HCT116 (cell line): ENCODE data around the gene VPS41. TPM values are rescaled to one million over a fixed set of nuclear protein-coding genes. Genes with fewer than 3 reads are reported as not detected.

Source experiments
- ATAC-seq: fragments of 200-7000 bp; cut with Tn5 transposase; 2 replicates; pipeline ENCODE4 v1.9.1; 2020; ENCODE audit warnings: mild to moderate bottlenecking, moderate library complexity
- BruUV-seq: library from RNA; stranded (reverse); fragments of 400-500 nt; replicated peaks from 2 replicates; lab custom pipeline; 2021; lab: Mats Ljungman, UMichigan
- CTCF ChIA-PET: fragments of 300-600 bp; sonication (Branson Sonifier 250); formaldehyde crosslinking; loops from one replicate; lab custom pipeline; 2021; ENCODE audit warnings: antibody characterized with exemption; lab: Charles Lee
- POLR2A ChIA-PET: fragments of 300-600, 350-600 bp; sonication (Branson Sonifier 250); formaldehyde crosslinking; loops from one replicate; lab custom pipeline; 2021; ENCODE audit warnings: antibody characterized with exemption; lab: Charles Lee
- RAD21 ChIA-PET, 2 experiments: fragments of 300-600 bp; sonication (Branson Sonifier 250); formaldehyde crosslinking; loops; one replicate each; lab custom pipeline; 2023; ENCODE audit warnings: low total read pairs in 2 of 2; ENCODE audit not compliant: uncharacterized antibody in 2 of 2, unreplicated experiment in 2 of 2, low non-redundant PET in 1 of 2; lab: Charles Lee
- DNase-seq: peaks from one replicate; pipeline ENCODE4 v3.0.0-alpha.2; 2010; ENCODE audit warnings: low read depth, low spot score
- H2AFZ ChIP-seq: fragments of 200-600 bp; shearing (Covaris generic), sonication (generic); 2 replicates; pipeline ENCODE4 v1.6.1; 2017; ENCODE audit warnings: low read depth, mixed run types, mixed read lengths, antibody characterized with exemption, low read length; ENCODE audit not compliant: poor library complexity, severe bottlenecking
- H3K27ac ChIP-seq: 2 replicates; pipeline ENCODE4 v1.5.1; 2012; ENCODE audit warnings: low read depth, low read length
- H3K27me3 ChIP-seq: fragments of 200-600 bp; sonication (generic); 2 replicates; pipeline ENCODE4 v1.6.1; 2016; ENCODE audit warnings: mixed run types, low read length, mixed read lengths; ENCODE audit not compliant: insufficient read depth
- H3K36me3 ChIP-seq, 2 experiments: fragments of 200-500 bp in 1 of 2; fragments of 200-600 bp in 1 of 2; sonication (Bioruptor generic) in 1 of 2; sonication (generic) in 1 of 2; 2 replicates each; pipeline versions ENCODE4 v1.5.1 to v1.6.1; 2014 to 2016; ENCODE audit warnings: low read length in 2 of 2, inconsistent platforms in 1 of 2, mixed read lengths in 1 of 2, mixed run types in 1 of 2; ENCODE audit not compliant: insufficient read depth in 2 of 2, control insufficient read depth in 1 of 2
- H3K4me1 ChIP-seq, 2 experiments: fragments of 200-600 bp in 1 of 2; sonication (generic) in 1 of 2; 2 replicates each; pipeline versions ENCODE4 v1.5.1 to v1.6.1; 2012 to 2017; ENCODE audit warnings: low read length in 2 of 2, inconsistent platforms in 1 of 2, mild to moderate bottlenecking in 1 of 2, mixed read lengths in 1 of 2, mixed run types in 1 of 2, moderate library complexity in 1 of 2; ENCODE audit not compliant: insufficient read depth in 2 of 2, control insufficient read depth in 1 of 2
- H3K4me2 ChIP-seq: fragments of 200-600 bp; sonication (generic); 2 replicates; pipeline ENCODE4 v1.6.1; 2017; ENCODE audit warnings: mixed run types, low read length, mixed read lengths
- H3K4me3 ChIP-seq, 2 experiments: fragments of 200-600 bp in 1 of 2; sonication (generic) in 1 of 2; replicated peaks in 1 of 2; 2 replicates each; pipeline ENCODE4 v1.5.1; 2011 to 2016; ENCODE audit warnings: low read length in 2 of 2, control low read depth in 1 of 2, low read depth in 1 of 2, mild to moderate bottlenecking in 1 of 2, mixed read lengths in 1 of 2, mixed run types in 1 of 2
- H3K79me2 ChIP-seq: fragments of 200-600 bp; sonication (generic); 2 replicates; pipeline ENCODE4 v1.6.1; 2017; ENCODE audit warnings: mild to moderate bottlenecking, mixed run types, low read length, moderate library complexity, mixed read lengths; ENCODE audit not compliant: insufficient read depth
- H3K9ac ChIP-seq: fragments of 200-600 bp; sonication (generic); 2 replicates; pipeline ENCODE4 v1.6.1; 2016; ENCODE audit warnings: low read length, mixed read lengths
- H3K9me2 ChIP-seq: fragments of 200-600 bp; sonication (generic), shearing (Covaris generic); 2 replicates; pipeline ENCODE4 v1.6.1; 2017; ENCODE audit warnings: mixed run types, mild to moderate bottlenecking, moderate library complexity; ENCODE audit not compliant: insufficient read depth
- H3K9me3 ChIP-seq, 2 experiments: fragments of 200-500 bp in 1 of 2; fragments of 200-600 bp in 1 of 2; sonication (Bioruptor generic) in 1 of 2; sonication (generic) in 1 of 2; 2 replicates each; pipeline ENCODE4 v1.6.1; 2014 to 2017; ENCODE audit warnings: low read length in 2 of 2, mixed read lengths in 2 of 2, inconsistent platforms in 1 of 2, low read depth in 1 of 2, mild to moderate bottlenecking in 1 of 2, mixed run types in 1 of 2, moderate library complexity in 1 of 2; ENCODE audit not compliant: control insufficient read depth in 1 of 2, insufficient read depth in 1 of 2
- H4K20me1 ChIP-seq: fragments of 200-600 bp; sonication (generic), shearing (Covaris generic); 2 replicates; pipeline ENCODE4 v1.6.1; 2017; ENCODE audit warnings: mixed run types, mild to moderate bottlenecking, moderate library complexity; ENCODE audit not compliant: insufficient read depth
- ELF1 ChIP-seq: IDR thresholded peaks from 2 replicates; pipeline ENCODE4 v1.6.1; 2012; ENCODE audit warnings: low read depth, borderline replicate concordance
- EZH2 ChIP-seq: fragments of 200-600 bp; sonication (generic); IDR thresholded peaks from 2 replicates; pipeline ENCODE4 v1.6.1; 2017; ENCODE audit warnings: antibody characterized with exemption, mixed run types
- JUND ChIP-seq: IDR thresholded peaks from 2 replicates; pipeline ENCODE4 v1.6.1; 2012
- POLR2A ChIP-seq: IDR thresholded peaks from 2 replicates; pipeline ENCODE4 v1.7.0; 2011; ENCODE audit warnings: borderline replicate concordance; ENCODE audit not compliant: insufficient read depth, insufficient read length; ENCODE audit errors: extremely low read depth
- RAD21 ChIP-seq: IDR thresholded peaks from 2 replicates; pipeline ENCODE4 v1.6.1; 2012; ENCODE audit warnings: low read depth, mild to moderate bottlenecking
- SRF ChIP-seq: IDR thresholded peaks from 2 replicates; pipeline ENCODE4 v1.6.1; 2012; ENCODE audit warnings: low read depth
- TCF7L2 ChIP-seq: IDR thresholded peaks from 2 replicates; pipeline ENCODE4 v1.7.0; 2011; ENCODE audit warnings: borderline replicate concordance, inconsistent platforms; ENCODE audit not compliant: insufficient read depth, insufficient read length; ENCODE audit errors: extremely low read depth
- ZFX ChIP-seq: fragments of 450-650 bp; IDR thresholded peaks from 2 replicates; pipeline ENCODE4 v1.6.1; 2017
- ZNF274 ChIP-seq: fragments of 200-500 bp; sonication (Bioruptor generic); IDR thresholded peaks from 2 replicates; pipeline ENCODE4 v1.6.1; 2014; ENCODE audit warnings: mild to moderate bottlenecking, low read depth, low read length, inconsistent platforms
- intact Hi-C: fragments of 100-400 bp; cut with micrococcal nuclease; formaldehyde crosslinking; loops from 2 replicates; pipeline ENCODE4 v1.10.0; 2022
- total RNA-seq: library from RNA; stranded (reverse); gene quantifications from one replicate; pipeline ENCODE4 v1.2.1, GENCODE V29; 2021; ENCODE audit not compliant: unreplicated experiment
- TF ChIP-seq, protein P1 (sequence below), 3 experiments: fragments of 200-600 bp in 1 of 3; sonication (generic) in 1 of 3; IDR thresholded peaks in 2 of 3; conservative IDR thresholded peaks in 1 of 3; 2 replicates each; pipeline ENCODE4 v1.5.1; 2012 to 2017; ENCODE audit warnings: low read depth in 2 of 3, low read length in 2 of 3, antibody characterized with exemption in 1 of 3, borderline replicate concordance in 1 of 3, control low read depth in 1 of 3, mild to moderate bottlenecking in 1 of 3, mixed read lengths in 1 of 3, mixed run types in 1 of 3, moderate library complexity in 1 of 3; ENCODE audit not compliant: insufficient read depth in 1 of 3

VPS41 gene
- total RNA-seq, 1 experiment from 2014 or later: 72.2 TPM

- H3K36me3 ChIP-seq: no peaks in the 10 kb centered on the region
- POLR2A ChIA-PET: no interaction called here
- TF ChIP-seq ELF1: no peak
- no peak for TF ChIP-seq ZFX
- no peak for TF ChIP-seq SRF
- TF ChIP-seq EZH2: no peak
- no peak for TF ChIP-seq RAD21
- TF ChIP-seq JUND: no peak
- no peak for TF ChIP-seq POLR2A
- TF ChIP-seq TCF7L2: no peak
- TF ChIP-seq, all 23 proteins: peak for 0
- Histone ChIP-seq H3K4me3 (no peak overlapping the region), H3K9me2 (no peaks in the 10 kb centered on the region), H3K27me3 (no peaks in the 10 kb centered on the region), H3K79me2 (no peaks in the 10 kb centered on the region; the same call in 1 of the 2 replicates), H3K9me3 (no peaks in the 10 kb centered on the region), H3K4me2 (no peak overlapping the region), H4K20me1 (no peaks in the 10 kb centered on the region), H3K4me1 (peaks cover 0 to 4% of the 10 kb centered on the region in 2 experiments; a peak in 1 of 4 replicates), H2AFZ (no peak overlapping the region), H3K9ac (no peak overlapping the region), H3K27ac (no peak overlapping the region)
- BruUV-seq: no TSS peak
- ChIA-PET CTCF (no interaction called here), RAD21 (no interaction called here)
- intact Hi-C loops: no loop called here
- ATAC-seq: no peak
- no peak for DNase-seq
Measured at GRCh38 chr7:38890597-38890996, 18.4 kb downstream of the VPS41 start.

- Histone ChIP-seq H3K27me3 (no peaks in the 10 kb centered on the region), H4K20me1 (no peaks in the 10 kb centered on the region), H3K4me3 (no peak overlapping the region), H3K4me1 (peaks cover 0 to 4% of the 10 kb centered on the region in 2 experiments; a peak in 1 of 4 replicates), H2AFZ (no peak overlapping the region), H3K9me2 (no peaks in the 10 kb centered on the region), H3K4me2 (no peak overlapping the region), H3K36me3 (no peaks in the 10 kb centered on the region), H3K9me3 (no peaks in the 10 kb centered on the region), H3K9ac (no peak overlapping the region), H3K27ac (no peak overlapping the region), H3K79me2 (no peaks in the 10 kb centered on the region; the same call in 1 of the 2 replicates)
- no TSS peak for BruUV-seq
- POLR2A ChIA-PET: no interaction called here
- TF ChIP-seq, protein P1, sequence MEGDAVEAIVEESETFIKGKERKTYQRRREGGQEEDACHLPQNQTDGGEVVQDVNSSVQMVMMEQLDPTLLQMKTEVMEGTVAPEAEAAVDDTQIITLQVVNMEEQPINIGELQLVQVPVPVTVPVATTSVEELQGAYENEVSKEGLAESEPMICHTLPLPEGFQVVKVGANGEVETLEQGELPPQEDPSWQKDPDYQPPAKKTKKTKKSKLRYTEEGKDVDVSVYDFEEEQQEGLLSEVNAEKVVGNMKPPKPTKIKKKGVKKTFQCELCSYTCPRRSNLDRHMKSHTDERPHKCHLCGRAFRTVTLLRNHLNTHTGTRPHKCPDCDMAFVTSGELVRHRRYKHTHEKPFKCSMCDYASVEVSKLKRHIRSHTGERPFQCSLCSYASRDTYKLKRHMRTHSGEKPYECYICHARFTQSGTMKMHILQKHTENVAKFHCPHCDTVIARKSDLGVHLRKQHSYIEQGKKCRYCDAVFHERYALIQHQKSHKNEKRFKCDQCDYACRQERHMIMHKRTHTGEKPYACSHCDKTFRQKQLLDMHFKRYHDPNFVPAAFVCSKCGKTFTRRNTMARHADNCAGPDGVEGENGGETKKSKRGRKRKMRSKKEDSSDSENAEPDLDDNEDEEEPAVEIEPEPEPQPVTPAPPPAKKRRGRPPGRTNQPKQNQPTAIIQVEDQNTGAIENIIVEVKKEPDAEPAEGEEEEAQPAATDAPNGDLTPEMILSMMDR (IDR thresholded peaks at IDR 0.05 in 2 of 3, conservative IDR thresholded peaks at IDR 0.05 in 1 of 3; ENCODE audit: borderline replicate concordance in 1 of 3, insufficient read depth in 1 of 3, low read depth in 2 of 3, low read length in 2 of 3): peak in 1 of 3 experiments; percentile 47; a peak in 2 of 6 replicates
- TF ChIP-seq ZNF274: no peak
- ATAC-seq: no peak
- RAD21 ChIA-PET: no interaction called here
- DNase-seq: no peak
- CTCF ChIA-PET: no interaction called here
- intact Hi-C loops: no loop called here
Measured at GRCh38 chr7:38889872-38890432, 19.0 kb downstream of the VPS41 start.
